H9 (cell line): ENCODE data around the gene TERC. TPM values are rescaled to one million over a fixed set of nuclear protein-coding genes. Genes with fewer than 3 reads are reported as not detected.

ENCODE experiments used
- DNase-seq: peaks from one replicate; pipeline ENCODE4 v3.0.0-alpha.2; 2017
- H2AFZ ChIP-seq: one replicate; pipeline ENCODE4 v1.6.1; 2013; ENCODE audit warnings: mild to moderate bottlenecking, low read length, control low read depth, moderate library complexity
- H2AK5ac ChIP-seq: 2 replicates; pipeline ENCODE4 v1.6.1; 2013; ENCODE audit warnings: low read length, control low read depth, mixed read lengths; ENCODE audit not compliant: insufficient read length
- H2BK120ac ChIP-seq: one replicate; pipeline ENCODE4 v1.6.1; 2013; ENCODE audit warnings: low read depth, mild to moderate bottlenecking, low read length, control low read depth, inconsistent platforms; ENCODE audit not compliant: poor library complexity, severe bottlenecking
- H2BK12ac ChIP-seq: 2 replicates; pipeline ENCODE4 v1.6.1; 2013; ENCODE audit warnings: low read length, control low read depth, mixed read lengths, low read depth; ENCODE audit not compliant: insufficient read length
- H2BK15ac ChIP-seq: 2 replicates; pipeline ENCODE4 v1.6.1; 2013; ENCODE audit warnings: low read depth, low read length, control low read depth
- H2BK20ac ChIP-seq: one replicate; pipeline ENCODE4 v1.6.1; 2013; ENCODE audit warnings: low read depth, mild to moderate bottlenecking, low read length, control low read depth, inconsistent platforms; ENCODE audit not compliant: poor library complexity, severe bottlenecking
- H2BK5ac ChIP-seq: 2 replicates; pipeline ENCODE4 v1.6.1; 2013; ENCODE audit warnings: low read length, control low read depth, mixed read lengths; ENCODE audit not compliant: insufficient read length
- H3K14ac ChIP-seq: 2 replicates; pipeline ENCODE4 v1.6.1; 2013; ENCODE audit warnings: low read length, control low read depth; ENCODE audit not compliant: insufficient read depth
- H3K18ac ChIP-seq: 2 replicates; pipeline ENCODE4 v1.6.1; 2013; ENCODE audit warnings: low read depth, mild to moderate bottlenecking, mixed read lengths, low read length, control low read depth; ENCODE audit not compliant: insufficient read length
- H3K23ac ChIP-seq: 2 replicates; pipeline ENCODE4 v1.6.1; 2013; ENCODE audit warnings: low read length, control low read depth, mixed read lengths, low read depth; ENCODE audit not compliant: insufficient read length
- H3K23me2 ChIP-seq: 2 replicates; pipeline ENCODE4 v1.6.1; 2013; ENCODE audit warnings: low read depth, mild to moderate bottlenecking, mixed read lengths, low read length, control low read depth; ENCODE audit not compliant: insufficient read length, poor library complexity, severe bottlenecking
- H3K27ac ChIP-seq: 2 replicates; pipeline ENCODE4 v1.5.1; 2013; ENCODE audit warnings: low read length, control low read depth, mixed read lengths, low read depth; ENCODE audit not compliant: insufficient read length
- H3K27me3 ChIP-seq: 2 replicates; pipeline ENCODE4 v1.6.1; 2013; ENCODE audit warnings: low read length, control low read depth, inconsistent platforms; ENCODE audit not compliant: insufficient read depth
- H3K4ac ChIP-seq: 2 replicates; pipeline ENCODE4 v1.6.1; 2013; ENCODE audit warnings: low read depth, mild to moderate bottlenecking, control low read depth, inconsistent platforms, low read length, moderate library complexity
- H3K4me1 ChIP-seq: 2 replicates; pipeline ENCODE4 v1.6.1; 2013; ENCODE audit warnings: low read length, control low read depth, inconsistent platforms; ENCODE audit not compliant: insufficient read depth
- H3K4me2 ChIP-seq: 2 replicates; pipeline ENCODE4 v1.6.1; 2013; ENCODE audit warnings: low read length, control low read depth, mixed read lengths; ENCODE audit not compliant: insufficient read length, insufficient read depth
- H3K56ac ChIP-seq: 2 replicates; pipeline ENCODE4 v1.6.1; 2013; ENCODE audit warnings: low read depth, mild to moderate bottlenecking, mixed read lengths, low read length, control low read depth; ENCODE audit not compliant: insufficient read length
- H3K79me1 ChIP-seq: 2 replicates; pipeline ENCODE4 v1.6.1; 2013; ENCODE audit warnings: low read depth, mild to moderate bottlenecking, moderate library complexity, low read length, control low read depth, inconsistent platforms; ENCODE audit not compliant: insufficient read depth, poor library complexity, severe bottlenecking
- H3K79me2 ChIP-seq: 2 replicates; pipeline ENCODE4 v1.6.1; 2013; ENCODE audit warnings: low read length, control low read depth, inconsistent platforms; ENCODE audit not compliant: insufficient read depth
- H3K9ac ChIP-seq: 2 replicates; pipeline ENCODE4 v1.6.1; 2013; ENCODE audit warnings: low read length, control low read depth, mixed read lengths; ENCODE audit not compliant: insufficient read length; ENCODE audit errors: extremely low read depth
- H3K9me3 ChIP-seq: one replicate; pipeline ENCODE4 v1.6.1; 2013; ENCODE audit warnings: low read depth, low read length, inconsistent platforms; ENCODE audit not compliant: control insufficient read depth
- H3T11ph ChIP-seq: one replicate; pipeline ENCODE4 v1.6.1; 2013; ENCODE audit warnings: mild to moderate bottlenecking, low read length, control low read depth, inconsistent platforms
- H4K20me1 ChIP-seq: one replicate; pipeline ENCODE4 v1.6.1; 2013; ENCODE audit not compliant: control insufficient read depth, insufficient read length, insufficient read depth
- H4K5ac ChIP-seq: 2 replicates; pipeline ENCODE4 v1.6.1; 2013; ENCODE audit warnings: low read depth, mild to moderate bottlenecking, mixed read lengths, low read length, control low read depth; ENCODE audit not compliant: insufficient read length
- H4K8ac ChIP-seq: replicated peaks from 2 replicates; pipeline ENCODE4 v1.6.1; 2013; ENCODE audit warnings: low read length, control low read depth, mixed read lengths, low read depth; ENCODE audit not compliant: insufficient read length
- H4K91ac ChIP-seq: 2 replicates; pipeline ENCODE4 v1.6.1; 2013; ENCODE audit warnings: low read depth, mild to moderate bottlenecking, moderate library complexity, mixed read lengths, low read length, control low read depth; ENCODE audit not compliant: insufficient read length
- H3K27ac Mint-ChIP-seq, 3 experiments: 2 replicates in 2 of 3; 3 replicates in 1 of 3; pipeline ENCODE4 v1.8.0; 2020 to 2021; ENCODE audit warnings: mixed read lengths in 3 of 3, mild to moderate bottlenecking in 1 of 3, moderate library complexity in 1 of 3
- H3K27me3 Mint-ChIP-seq: 2 replicates; pipeline ENCODE4 v1.8.0; 2021; ENCODE audit warnings: low read depth, mild to moderate bottlenecking, moderate library complexity, mixed read lengths
- H3K36me3 Mint-ChIP-seq, 3 experiments: 2 replicates in 2 of 3; 3 replicates in 1 of 3; pipeline ENCODE4 v1.8.0; 2020 to 2021; ENCODE audit warnings: low read depth in 3 of 3, mixed read lengths in 3 of 3; ENCODE audit not compliant: insufficient read depth in 1 of 3
- H3K4me1 Mint-ChIP-seq, 2 experiments: 2 replicates each; pipeline ENCODE4 v1.8.0; 2020; ENCODE audit warnings: mixed read lengths in 2 of 2
- H3K4me3 Mint-ChIP-seq, 2 experiments: 2 replicates in 1 of 2; 3 replicates in 1 of 2; pipeline ENCODE4 v1.8.0; 2020 to 2021; ENCODE audit warnings: mild to moderate bottlenecking in 2 of 2, mixed read lengths in 2 of 2, moderate library complexity in 1 of 2
- H3K9me3 Mint-ChIP-seq, 2 experiments: 2 replicates in 1 of 2; 3 replicates in 1 of 2; pipeline ENCODE4 v1.8.0; 2020; ENCODE audit warnings: mild to moderate bottlenecking in 2 of 2, mixed read lengths in 2 of 2, moderate library complexity in 1 of 2
- CTCF ChIP-seq: fragments of 200-600 bp; sonication (generic); conservative IDR thresholded peaks from 3 replicates; pipeline ENCODE4 v1.8.0; 2021; ENCODE audit warnings: antibody characterized with exemption, mild to moderate bottlenecking
- WGBS: extraction: QIAGEN DNeasy Blood & Tissue Kit; methylation state at CpG from one replicate; pipeline ENCODE4 v1.1.7; 2013; ENCODE audit warnings: missing lambda C conversion rate, low lambda C conversion rate, mixed read lengths; ENCODE audit not compliant: insufficient read length; ENCODE audit errors: extremely low coverage; 5-methylcytosine and 5-hydroxymethylcytosine counted together
- total RNA-seq: library from RNA; stranded (reverse); gene quantifications from 2 replicates; pipeline ENCODE4 v1.2.1, GENCODE V29; 2021

TERC gene
- total RNA-seq, 1 experiment from 2014 or later = 14.1 TPM

DNA sequence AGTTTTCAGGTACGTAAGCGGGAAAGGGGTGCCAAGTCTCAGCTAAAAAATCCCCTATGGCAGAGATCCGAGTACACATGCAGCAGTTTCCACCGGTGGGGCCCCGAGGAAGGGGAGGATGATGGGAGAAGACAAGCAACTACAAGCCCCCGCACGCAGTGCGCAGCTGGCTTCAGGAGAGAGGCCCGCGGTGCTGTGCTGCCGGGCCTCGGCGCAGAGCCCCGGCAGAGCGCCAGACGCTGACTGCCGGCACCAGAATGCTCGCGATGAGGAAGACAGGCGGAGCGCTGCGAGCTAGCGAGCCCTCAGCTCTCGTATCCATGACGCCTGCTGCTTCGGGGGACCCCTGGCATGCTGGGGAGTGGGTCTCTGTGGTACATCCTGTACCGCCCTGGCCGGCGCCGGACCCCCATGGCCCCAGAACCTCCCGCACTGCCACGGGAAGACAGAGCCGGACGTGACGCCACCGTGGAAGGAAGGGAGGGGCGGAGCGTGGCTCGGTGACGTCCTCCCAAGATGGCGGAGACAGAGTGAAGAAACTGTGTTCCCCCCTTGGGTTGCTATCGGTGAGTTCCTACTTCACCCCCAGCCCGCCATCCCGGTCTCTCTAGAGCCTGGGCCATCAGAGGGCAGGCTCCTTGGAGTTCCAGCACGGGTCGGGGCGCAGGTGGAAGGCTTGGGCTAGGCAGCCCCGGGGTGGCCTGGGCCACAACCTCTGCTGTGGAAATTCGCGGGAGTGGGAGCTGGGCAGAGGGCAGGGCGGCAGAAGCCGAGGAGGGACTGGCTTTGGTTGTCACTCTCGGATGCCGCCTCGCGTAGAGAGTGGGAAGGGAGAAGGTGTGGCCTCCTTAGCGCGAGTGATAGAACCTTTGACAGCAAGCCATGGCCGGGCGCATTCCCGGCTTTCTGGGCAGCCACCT, 8.3 kb upstream of the TERC start, which contains the start of gene MYNN:
Gene MYNN (plus strand): TSS at position 500 of the 920 bp plus-strand sequence. CDS start 900 bp downstream, outside the sequence.
- TF ChIP-seq CTCF = no peak
- Histone ChIP-seq H4K20me1 (no peaks in the 10 kb centered on the region), H3T11ph (peak within 1 kb of the TSS; percentile 80), H4K5ac (no peak within 1 kb of the TSS), H3K4me1 (no peaks in the 10 kb centered on the region), H3K23ac (no peak within 1 kb of the TSS), H3K23me2 (no peaks in the 10 kb centered on the region), H3K27me3 (no peaks in the 10 kb centered on the region), H3K79me2 (peaks cover 7% of the 10 kb centered on the region; the same call in 1 of the 2 replicates), H2BK12ac (no peak within 1 kb of the TSS), H3K4me2 (peak within 1 kb of the TSS; percentile 96), H2AFZ (no peak within 1 kb of the TSS), H3K56ac (no peak within 1 kb of the TSS), H3K14ac (peak within 1 kb of the TSS; percentile 93), H3K9ac (peak within 1 kb of the TSS; percentile 93), H2BK20ac (no peak within 1 kb of the TSS), H2BK5ac (no peak within 1 kb of the TSS), H2BK120ac (peak within 1 kb of the TSS; percentile 75), H4K8ac (no peak within 1 kb of the TSS), H3K9me3 (no peaks in the 10 kb centered on the region), H2BK15ac (no peak within 1 kb of the TSS), H4K91ac (no peak within 1 kb of the TSS), H2AK5ac (no peak within 1 kb of the TSS), H3K18ac (peak within 1 kb of the TSS; percentile 94), H3K4ac (no peak within 1 kb of the TSS; the same call in 1 of the 2 replicates), H3K79me1 (no peaks in the 10 kb centered on the region), H3K27ac (peak within 1 kb of the TSS; percentile 85)
- DNase-seq = peak; percentile 90
- Mint-ChIP-seq H3K4me3 (peak within 1 kb of the TSS; percentile 94 to 98), H3K27me3 (no peaks in the 10 kb centered on the region; the same call in 1 of the 2 replicates), H3K27ac (peak within 1 kb of the TSS; percentile 98 to 100 (median 100)), H3K4me1 (peaks cover 28 to 30% of the 10 kb centered on the region in 2 experiments), H3K36me3 (peaks cover 5 to 37% (median 36%) of the 10 kb centered on the region in 3 experiments), H3K9me3 (no peaks in the 10 kb centered on the region; a peak in 1 of 5 replicates)
- no CpG with 5 or more reads among the region's 61 CpGs for WGBS
